HG02885 (cell line): ENCODE data around the gene UBE2B.

Experiments
- ATAC-seq: cut with Tn5 transposase; IDR thresholded peaks from one replicate; pipeline ENCODE4 v1.9.1; 2021; ENCODE audit warnings: mild to moderate bottlenecking; ENCODE audit not compliant: unreplicated experiment, poor library complexity

Gene UBE2B

DNA sequence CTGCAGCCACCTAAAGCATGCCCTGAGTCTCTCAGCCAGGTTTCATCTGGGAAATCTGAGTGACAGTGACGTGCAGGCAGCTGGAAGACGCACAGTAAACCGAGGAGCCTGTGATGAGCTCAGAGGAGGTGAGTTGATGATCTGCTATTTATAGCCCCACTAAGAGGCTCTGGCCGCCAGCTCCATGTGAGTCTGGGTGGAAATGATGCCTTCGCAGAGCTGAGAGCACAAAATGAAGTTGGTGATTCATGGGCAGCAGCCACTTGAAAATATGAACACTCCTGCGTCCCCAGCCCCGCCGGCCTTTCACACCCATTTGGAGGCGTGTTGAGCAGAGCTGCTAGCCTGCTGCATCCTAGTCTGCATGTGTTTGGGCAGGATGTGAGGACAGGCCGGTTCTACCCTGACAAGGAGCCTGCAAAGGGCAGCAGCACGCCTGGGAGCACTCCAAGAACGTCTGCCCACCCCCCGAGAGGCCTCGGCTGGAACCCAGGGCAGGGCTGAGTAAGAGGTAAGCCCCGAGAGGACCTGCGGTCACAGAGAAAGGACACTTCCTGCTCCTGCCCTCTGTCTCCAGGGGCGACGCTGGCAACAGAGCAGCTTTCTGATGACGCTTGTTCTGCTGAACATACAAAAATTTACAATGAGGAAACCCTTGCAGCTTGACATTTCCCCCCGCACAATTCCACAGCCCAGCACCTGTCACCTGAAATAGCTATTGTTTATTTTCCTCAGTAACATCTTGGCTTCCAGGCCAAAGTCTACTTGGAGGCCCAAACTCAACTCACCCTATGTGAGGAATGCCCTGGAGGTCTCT is 65.4 kb downstream of the UBE2B start:
- ATAC-seq = peak; percentile 86

- no peak for ATAC-seq
Observed at GRCh38 chr5:134437340-134437846, 66.0 kb downstream of the UBE2B start.

DNA sequence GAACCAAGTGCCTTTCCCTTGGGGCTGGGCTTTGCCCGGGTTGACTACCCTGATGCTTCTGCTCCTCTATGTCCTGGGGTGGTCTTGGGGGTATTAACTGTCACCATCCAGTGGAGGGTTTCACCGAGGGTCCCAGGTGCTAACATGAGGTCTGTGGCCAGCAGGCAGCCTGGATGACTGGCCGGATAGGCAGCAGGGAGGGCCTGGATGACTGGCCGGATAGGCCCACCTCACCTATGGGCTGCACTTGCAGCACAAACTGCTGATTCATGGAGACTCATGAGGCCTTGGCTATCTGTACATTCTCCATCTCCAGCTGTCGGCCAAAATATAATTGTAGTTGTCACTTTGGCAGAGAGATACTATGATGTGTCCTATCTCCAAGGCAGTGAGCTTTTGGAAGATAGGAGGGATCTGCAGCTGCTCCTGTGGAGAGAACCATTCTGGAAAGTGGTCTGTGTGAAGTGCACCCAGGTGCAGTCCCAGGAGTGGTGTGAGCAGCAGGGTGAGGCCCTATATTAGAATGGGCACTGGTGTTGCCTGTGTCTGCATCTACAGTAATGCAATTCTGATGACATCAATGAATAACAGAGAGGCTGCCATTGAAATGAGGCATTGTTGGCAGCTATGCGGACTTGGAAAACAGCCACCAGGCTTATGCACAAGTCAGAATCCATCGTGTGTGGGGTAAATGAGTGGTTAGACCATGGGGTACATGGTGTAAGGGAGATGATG is 66.6 kb downstream of the UBE2B start:
- no peak for ATAC-seq

GRCh38 chr5:134438721-134439123 is 67.4 kb downstream of the UBE2B start:
- ATAC-seq = no peak

DNA sequence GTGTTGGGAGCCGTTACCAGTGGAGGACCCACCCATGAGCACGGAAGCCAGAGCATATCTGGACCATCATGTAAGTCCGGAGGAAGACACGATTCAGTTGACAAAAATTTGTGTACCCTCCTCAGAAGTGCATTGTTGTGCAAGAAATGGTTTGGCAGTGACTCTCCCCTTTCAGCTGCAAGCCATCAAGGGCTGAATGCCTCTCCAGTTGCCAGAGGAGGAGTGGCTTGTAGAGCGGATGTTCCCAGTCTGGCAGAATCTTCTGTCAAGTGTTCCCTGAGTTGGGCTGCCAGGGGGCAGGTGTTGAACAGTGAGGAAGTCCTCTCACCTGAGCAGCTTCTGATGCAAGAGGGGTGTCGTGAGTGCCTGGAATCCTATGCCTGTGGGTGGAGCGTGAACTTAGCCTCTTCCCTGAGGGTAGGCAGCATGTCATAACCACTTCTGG is 67.9 kb downstream of the UBE2B start:
- no peak for ATAC-seq

DNA sequence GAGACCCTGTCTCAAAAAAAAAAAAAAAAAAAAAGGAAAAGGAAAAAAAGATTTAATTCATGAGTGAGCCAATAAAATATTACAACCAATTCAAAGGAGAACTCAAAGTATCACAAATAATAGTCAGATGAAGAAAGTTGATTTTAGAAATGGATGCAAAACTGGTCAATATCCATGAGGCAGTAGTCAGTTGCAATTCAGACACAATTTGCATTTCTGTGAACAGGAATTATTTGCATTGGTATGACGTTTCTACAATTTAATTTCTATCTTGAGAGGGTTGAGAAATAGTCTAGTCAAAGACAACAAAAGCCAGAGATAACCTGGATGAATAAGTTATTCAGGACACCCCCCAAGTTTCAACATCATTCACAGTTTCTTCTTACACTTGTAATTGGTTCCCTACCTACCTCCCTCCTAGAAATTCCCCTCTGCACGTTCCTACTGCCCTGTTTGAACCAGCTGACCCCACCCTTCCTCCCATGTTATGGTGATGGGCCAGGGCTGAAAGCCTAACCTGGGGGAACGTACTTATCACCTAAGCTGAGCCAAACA is 68.9 kb downstream of the UBE2B start:
- no peak for ATAC-seq
